GM21576 (cell line): ENCODE results near the gene YPEL2.
A peak's percentile ranks its signal among the peaks of the same experiment; 100 is the strongest.

Experiments used
- ATAC-seq: cut with Tn5 transposase; IDR thresholded peaks from one replicate; pipeline ENCODE4 v1.9.1; 2021; ENCODE audit warnings: mild to moderate bottlenecking, moderate library complexity; ENCODE audit not compliant: unreplicated experiment

The YPEL2 gene

GRCh38 chr17:59428916-59429485, 97.5 kb downstream of the YPEL2 start:
- no peak for ATAC-seq

DNA sequence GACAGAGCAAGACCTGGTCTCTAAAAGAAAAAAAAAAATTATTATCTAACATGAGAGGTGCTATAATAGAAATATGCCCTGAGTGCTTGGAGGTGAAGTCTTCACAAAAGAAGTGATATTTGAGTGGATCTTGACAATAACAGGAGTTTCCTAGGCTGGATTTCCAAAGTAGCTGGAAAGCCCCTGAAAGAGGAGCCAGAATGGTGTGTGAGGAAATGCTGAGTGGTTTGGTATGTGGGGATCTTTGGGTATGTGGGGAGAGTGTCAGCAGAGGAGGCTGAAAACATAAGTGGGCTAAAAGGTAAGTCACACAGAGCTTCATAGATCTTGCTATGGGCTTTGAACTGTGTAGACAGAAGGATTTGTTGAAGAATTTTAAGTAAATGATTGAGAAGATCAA, 100.1 kb downstream of the YPEL2 start:
- ATAC-seq, result no peak

DNA sequence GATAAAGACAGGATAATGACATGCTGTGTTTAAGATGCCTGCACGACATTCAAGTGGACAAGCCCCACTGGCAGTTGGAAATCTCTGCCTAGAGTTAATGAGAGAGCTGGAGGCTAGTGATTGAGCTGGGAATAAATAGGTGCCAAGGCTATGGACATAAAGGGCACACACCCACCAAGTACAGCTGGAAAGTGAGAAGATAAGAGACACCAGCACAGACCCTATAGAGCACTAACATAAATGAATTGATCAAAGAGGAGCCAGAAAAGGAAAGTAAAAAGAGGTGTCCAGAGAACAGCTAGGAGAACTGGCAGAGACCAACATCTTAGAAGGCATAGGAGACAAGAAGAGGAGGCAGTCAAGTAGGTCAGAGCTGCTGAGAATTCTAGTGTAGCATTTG, 101.2 kb downstream of the YPEL2 start:
- no peak for ATAC-seq

DNA sequence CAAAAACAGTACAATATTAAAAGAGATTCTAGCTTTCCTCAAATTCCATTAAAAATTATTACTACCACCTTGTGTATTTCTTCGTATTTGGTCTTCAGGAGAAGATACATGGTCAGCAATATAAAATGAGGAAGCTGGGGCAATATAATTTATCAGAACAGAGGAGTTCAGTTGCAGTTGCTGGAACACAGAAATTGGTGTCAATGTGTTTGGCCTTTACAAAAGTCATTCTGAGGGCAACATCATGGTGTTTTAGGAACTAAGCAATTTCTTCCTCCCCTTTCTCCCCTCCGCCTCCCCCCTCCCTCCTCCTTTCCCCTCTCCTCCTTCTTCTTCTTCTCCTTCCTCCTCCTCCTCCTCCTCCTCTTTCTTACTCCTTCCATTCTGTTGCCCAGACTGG, 102.1 kb downstream of the YPEL2 start:
- no peak for ATAC-seq

DNA sequence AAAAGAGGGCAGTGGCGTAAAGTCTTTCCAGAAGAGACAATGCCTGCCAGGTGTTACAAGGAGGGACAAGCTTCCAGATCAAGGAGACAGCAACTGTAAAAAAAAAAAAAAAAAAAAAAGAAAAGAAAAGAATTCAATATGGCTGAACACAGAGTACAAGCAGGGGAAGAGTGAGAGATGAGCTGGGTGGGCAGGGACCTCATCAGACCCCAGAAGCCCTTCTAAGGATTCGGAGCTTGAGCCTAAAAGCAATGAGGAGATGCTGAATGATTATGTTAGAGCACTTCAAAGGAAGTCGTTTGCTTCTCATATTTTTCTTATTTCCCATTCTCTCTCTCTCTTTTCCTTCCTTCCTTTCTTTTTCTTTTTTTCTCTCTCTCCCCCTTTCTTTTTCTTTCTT, 103.0 kb downstream of the YPEL2 start:
- ATAC-seq, result no peak

DNA sequence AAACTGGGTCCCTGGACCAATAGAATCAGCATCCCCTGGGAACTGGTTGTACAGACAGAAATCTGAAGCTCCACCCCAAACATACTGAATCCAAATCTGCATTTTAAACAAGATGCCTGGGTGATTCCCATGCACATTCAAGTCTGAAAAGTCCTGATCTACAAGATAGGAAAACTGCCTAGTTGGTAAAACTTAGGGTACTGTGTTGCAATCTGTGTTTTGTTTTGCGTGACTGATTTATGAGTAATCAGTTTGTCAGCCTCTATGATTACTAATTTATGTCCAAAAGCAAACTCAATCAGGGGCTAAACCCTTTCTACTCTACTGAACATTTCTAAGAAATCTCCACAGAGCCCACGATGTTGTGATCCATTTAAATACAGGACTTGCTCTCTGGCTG, 103.8 kb downstream of the YPEL2 start:
- no peak for ATAC-seq

DNA sequence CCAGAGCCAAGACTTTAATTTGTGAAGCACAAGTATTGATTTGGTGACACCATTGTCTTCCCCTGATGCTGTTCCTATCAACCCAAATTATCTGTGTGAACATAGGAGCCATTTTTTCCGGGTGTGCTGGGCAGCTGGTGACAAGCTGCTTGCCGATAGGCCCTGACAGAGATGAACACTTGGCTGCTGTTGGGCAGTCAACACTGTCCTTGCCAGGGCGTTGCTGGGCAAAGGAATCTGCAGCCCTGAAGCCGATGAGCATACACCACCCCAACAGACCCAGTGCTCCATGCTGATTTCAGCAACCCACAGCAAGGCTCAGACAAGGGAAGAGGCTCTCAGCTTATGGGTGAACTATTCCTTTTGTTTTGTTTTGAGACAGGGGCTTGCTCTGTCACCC, 105.4 kb downstream of the YPEL2 start:
- no peak for ATAC-seq

DNA sequence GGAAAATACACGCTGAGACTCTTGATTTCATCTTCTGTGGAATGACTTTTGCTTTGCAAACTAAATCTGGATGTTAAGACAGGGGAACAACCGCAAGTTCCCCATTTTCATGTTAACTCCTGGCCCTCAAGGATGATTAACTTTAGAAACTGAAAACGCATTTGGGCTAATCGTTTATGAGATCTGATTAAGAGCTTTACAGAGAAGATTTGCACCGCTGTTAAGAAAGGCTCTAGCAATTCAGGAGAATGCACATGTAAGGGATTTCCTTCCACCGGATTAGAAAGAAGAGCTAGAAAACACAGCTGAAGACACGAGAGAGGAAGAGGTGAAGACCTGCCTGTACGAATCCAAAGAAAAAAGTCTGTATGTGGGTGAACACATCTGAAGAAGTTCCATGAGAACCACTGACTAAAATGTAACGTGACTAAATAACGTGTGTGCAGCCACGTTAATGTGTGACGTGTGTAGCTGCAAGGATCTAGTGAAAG, 106.4 kb downstream of the YPEL2 start:
- no peak for ATAC-seq

DNA sequence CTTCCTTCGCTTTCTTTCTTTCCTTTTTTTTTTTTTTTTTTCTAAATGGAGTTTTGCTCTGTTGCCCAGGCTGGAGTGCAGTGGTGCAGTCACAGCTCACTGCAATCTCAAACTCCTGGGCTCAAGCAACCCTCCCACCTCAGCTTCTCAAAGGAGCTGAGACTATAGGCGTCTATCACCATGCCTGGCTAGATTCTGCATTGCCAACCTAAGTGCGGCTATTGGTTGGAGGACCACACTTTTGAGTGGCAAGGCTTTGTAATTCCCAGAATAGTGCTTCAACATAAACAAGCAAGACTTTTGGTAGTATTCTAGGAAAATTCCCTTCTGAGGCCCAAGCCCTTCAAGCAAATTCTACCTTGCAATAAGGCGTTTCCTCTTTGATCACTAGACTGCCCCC, 107.8 kb downstream of the YPEL2 start:
- ATAC-seq, result no peak

- no peak for ATAC-seq
Observed at GRCh38 chr17:59439741-59440211, 108.3 kb downstream of the YPEL2 start.

GRCh38 chr17:59440757-59441463, 109.5 kb downstream of the YPEL2 start:
- peak; percentile 67 for ATAC-seq

- ATAC-seq, result no peak
Observed at GRCh38 chr17:59441464-59442096, 110.1 kb downstream of the YPEL2 start.

DNA sequence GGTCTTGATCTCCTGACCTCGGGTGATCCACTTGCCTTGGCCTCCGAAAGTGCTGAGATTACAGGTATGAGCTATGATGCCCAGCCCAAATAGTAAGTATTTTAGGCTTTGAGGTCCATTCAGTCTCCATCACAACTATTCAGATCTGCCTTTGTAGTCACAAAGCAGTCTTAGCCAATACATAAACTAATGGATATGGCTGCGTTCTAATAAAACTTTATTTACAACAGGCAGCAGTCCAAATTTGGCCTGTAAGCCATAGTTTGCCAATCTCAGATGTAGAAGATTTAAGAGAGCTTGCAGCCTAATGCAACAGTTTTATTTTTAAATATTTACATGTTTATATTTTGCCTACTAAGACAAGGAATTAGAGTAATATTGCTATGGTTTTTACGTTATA, 111.7 kb downstream of the YPEL2 start:
- no peak for ATAC-seq
